Activated CD4-positive, CD25-positive, alpha-beta regulatory T cell treated with anti-CD3 and anti-CD28 coated beads, Interleukin-2, amount 50 U/mL, for 72 hours (primary cell): ENCODE results near the gene B3GAT1.

Experiments
- DNase-seq: peaks from one replicate; pipeline ENCODE4 v3.0.0; 2021

B3GAT1 gene

DNA sequence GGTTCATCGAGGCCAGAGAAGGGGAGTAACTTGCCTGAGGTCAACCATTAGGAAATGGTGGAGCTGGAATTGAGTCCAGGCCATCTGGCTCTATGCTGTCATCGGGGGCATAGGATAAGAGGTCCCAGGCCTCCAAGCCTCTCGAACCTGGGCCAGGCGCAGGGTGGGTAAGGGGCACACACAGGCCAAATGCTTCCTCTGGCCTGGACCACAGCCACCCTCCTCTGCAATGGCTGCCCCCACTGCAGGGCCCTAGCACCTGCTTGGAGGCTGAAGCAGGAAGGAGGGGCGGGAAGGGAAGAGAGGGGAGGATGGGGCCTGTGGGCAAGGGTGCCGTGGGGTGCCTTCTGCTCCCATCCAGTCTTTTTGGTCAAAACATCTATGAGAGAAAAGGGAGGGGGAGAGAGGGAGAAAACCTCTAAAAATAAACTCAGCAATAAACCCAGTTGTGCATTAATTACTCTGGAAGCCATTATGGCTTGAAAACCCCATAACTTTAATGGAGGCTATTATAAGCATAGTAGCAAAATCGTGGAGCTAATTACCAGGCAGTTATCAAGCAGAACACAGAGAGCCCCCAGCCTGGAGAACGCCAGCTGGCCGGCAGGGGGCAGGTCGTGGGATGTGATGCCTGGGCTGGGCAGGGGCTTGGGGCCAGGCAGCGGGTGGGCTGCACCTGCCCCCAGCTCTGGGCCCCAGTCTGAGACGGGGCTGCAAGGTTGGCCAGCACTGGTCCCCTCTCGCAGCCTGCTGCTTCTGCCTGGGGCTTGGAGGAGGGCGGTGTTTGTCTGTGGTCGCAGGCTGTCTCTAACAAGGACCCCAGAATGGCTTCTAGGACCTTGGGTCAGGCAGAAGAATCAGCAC, 21.1 kb downstream of the B3GAT1 start:
- DNase-seq, result no peak

DNA sequence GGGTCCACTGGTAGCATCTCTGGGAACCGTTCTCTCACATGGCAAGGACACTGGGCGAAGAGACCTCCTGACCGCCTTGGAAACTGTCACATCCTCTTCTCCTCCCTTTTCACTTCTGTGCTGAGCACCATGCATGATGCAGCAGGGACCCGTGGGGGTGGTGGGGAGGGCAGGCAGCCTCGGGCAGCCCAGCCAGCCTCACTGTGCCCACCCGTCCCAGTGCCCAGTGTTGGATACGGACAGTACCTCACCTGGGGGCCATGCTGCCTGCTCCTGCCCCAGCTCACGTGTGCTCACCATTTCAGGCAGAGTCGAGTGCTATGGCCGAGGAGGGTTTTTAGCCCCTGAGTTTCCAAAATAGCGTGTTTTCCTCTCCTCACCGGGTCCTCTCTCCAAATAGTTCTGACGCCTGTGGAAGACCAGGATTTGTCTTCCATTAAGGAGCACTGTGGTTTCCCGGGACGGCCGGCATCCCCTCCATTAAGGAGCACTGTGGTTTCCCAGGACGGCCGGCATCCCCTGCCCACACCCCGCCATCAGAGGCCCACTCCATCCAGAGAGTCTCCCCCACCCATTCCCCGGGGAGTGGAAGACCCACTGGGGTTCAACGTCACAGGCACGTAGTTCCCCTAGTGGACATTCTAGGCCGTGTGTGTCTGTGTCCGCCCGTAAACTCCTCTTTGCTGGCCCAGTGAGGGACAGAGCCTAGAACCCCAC, 22.4 kb downstream of the B3GAT1 start:
- DNase-seq, result no peak

- no peak for DNase-seq
Measured at GRCh38 chr11:134388590-134388989, 23.5 kb downstream of the B3GAT1 start.

- no peak for DNase-seq
Measured at GRCh38 chr11:134387501-134387900, 24.5 kb downstream of the B3GAT1 start.

GRCh38 chr11:134386945-134387344, 25.1 kb downstream of the B3GAT1 start:
- no peak for DNase-seq

- DNase-seq, result no peak
Measured at GRCh38 chr11:134385774-134386565, 26.1 kb downstream of the B3GAT1 start.

DNA sequence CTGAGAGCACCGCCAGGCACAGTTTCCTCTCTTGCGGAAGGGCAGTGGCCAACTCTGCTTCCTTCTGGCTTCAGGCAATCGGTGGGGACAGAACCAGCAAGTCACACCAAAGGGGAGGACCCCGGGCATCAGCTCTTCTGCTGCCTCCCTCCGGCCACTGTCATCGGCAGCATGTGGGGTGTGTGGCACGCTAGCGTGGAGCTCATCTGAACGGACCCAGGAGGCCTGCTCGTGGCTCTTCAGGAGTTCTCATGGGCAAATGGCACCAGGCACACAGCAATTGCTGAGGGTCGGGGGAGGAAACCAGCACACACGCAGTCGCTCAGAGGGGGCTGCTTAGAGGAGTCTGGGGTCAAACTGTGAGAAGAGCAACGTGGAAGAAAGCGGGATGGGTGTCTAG, 26.9 kb downstream of the B3GAT1 start:
- no peak for DNase-seq

- no peak for DNase-seq
Measured at GRCh38 chr11:134384406-134384805, 27.6 kb downstream of the B3GAT1 start.

DNA sequence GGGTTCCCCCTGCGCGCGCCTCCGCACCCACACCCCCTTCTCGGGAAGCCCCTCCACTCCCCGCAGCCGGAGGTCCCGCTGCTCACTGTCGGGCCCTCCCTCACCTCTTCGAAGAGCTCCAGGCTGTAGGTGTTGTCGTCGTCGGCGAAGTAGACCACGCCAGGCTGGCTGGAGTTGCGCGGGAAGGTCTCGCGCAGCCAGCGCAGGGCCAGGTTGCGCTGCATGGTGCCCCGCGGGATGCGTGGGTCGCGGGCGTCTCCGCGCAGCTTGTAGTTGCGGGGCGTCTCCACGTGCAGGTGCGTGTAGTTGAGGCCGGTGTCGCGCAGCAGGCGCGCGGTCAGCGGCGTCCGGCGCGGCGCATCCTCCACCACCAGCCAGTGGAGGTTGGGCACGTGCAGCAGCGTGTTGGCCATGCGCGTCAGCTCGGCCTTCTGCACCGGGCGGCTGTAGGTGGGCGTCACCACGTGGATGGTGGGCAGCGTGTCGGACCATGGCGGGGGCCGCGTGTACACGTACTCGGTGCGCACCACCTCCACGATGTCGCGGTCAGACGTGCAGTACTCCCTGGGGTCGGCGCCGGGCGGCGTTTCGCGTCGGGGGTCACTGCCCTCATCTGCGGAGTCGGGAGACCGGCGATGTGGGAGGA, 28.3 kb downstream of the B3GAT1 start:
- no peak for DNase-seq

DNA sequence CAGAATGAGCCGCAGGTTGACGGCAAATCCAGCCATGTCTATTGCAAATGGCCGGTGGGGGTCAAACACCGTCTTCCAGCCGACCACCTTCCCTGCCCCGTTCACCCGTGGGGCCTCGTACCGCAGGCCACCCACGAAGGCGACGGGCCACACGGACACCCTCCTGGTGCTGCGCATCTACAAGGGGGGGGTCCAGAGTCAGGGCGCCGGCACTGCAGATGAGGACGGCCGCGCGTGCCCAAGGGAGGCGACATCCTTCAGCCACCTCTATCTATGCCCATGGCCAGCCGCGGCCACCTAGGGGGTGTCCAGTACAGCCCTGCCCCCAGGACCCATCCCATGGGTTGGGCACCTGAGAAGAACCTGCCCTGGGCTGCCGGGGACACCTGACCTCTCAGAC, 29.2 kb downstream of the B3GAT1 start:
- DNase-seq, result no peak

- no peak for DNase-seq
Measured at GRCh38 chr11:134382257-134382656, 29.8 kb downstream of the B3GAT1 start.

GRCh38 chr11:134380785-134381184, 31.3 kb downstream of the B3GAT1 start:
- no peak for DNase-seq

DNA sequence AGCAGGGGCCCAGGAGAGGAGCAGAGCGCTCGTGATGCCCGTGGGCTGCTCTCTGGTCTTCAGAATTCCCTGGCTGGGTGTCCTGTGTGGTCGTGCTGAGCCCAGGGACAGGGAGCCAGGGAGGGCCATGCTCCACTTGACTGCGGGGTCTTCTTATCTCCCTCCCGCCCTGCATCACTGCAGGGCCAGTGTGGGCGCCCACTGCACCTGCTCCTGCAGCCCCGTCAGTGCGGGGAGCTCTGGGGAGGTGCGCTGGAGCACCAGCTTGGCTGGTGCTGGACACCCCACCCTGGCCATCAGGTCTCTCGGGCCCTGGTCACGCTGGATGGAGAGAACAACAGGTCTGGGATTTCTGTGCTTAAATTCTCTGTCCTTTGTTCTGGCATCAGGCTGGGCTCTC, 31.8 kb downstream of the B3GAT1 start:
- no peak for DNase-seq

GRCh38 chr11:134379241-134379640, 32.8 kb downstream of the B3GAT1 start:
- no peak for DNase-seq

DNA sequence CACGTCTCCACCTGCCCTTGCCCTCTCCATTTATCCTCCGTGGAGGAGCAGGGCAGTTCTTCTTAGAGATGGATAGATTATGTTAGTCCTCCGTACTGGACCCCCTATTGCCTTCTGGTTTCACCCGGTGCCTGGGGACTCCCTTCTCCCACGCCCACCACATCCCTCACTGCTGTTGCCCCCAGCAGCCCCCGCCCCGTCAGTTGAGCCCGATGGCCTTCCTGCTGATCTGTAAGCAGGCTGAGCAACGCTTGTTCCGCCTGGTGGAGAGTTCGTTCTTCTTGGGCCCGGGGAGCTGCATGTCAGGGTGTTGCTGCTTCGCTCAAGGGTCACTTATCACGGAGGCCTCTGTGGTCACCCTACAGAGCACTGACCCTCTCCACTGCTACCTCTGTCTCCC, 34.2 kb downstream of the B3GAT1 start:
- no peak for DNase-seq

DNA sequence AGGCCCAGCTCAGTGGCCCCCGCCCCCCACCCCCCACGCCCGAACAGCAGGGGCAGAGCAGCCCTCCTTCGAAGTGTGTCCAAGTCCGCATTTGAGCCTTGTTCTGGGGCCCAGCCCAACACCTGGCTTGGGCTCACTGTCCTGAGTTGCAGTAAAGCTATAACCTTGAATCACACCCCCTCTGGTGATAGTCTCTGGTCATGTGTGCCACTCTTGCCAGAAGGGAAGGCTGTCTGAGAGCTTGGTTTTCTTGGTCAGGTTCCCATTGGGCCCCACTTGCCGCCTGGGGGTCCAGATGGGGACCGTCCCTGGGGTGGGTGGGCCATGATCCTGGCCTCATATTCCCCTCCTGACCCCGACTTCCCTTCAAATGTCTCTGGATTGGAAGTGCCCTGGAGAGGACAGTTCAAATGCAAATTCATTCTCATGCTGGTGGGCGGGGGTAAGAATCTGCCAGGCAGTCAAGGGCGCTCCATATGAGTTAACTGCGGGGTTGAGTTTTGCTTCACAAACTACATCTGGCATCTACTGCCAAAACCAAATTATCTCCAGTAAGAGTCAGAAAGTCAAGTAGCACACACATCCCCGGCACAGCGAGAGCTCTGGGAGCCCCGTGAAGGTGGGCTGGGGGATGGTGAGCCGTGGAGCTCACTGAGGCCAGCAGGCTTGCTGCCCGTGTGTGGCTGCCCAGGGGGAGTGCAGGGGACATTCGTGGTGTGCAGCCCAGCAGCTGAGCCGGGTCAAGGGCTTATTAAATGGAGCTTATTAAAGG, 35.7 kb downstream of the B3GAT1 start:
- DNase-seq, result no peak

DNA sequence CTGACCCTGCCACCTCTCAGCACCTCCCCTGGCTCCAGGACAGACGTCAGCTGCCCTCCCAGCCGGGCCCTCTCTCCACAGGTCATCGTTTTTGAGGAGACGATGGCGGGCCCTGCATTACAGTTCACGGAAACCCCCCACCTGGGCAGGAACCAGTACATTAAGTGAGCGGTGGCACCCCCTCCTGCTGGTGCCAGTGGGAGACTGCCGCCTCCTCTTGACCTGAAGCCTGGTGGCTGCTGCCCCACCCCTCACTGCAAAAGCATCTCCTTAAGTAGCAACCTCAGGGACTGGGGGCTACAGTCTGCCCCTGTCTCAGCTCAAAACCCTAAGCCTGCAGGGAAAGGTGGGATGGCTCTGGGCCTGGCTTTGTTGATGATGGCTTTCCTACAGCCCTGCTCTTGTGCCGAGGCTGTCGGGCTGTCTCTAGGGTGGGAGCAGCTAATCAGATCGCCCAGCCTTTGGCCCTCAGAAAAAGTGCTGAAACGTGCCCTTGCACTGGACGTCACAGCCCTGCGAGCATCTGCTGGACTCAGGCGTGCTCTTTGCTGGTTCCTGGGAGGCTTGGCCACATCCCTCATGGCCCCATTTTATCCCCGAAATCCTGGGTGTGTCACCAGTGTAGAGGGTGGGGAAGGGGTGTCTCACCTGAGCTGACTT, 37.0 kb downstream of the B3GAT1 start:
- no peak for DNase-seq

- DNase-seq, result no peak
Measured at GRCh38 chr11:134374171-134374570, 37.9 kb downstream of the B3GAT1 start.

GRCh38 chr11:134373591-134374052, 38.4 kb downstream of the B3GAT1 start:
- DNase-seq, result no peak

DNA sequence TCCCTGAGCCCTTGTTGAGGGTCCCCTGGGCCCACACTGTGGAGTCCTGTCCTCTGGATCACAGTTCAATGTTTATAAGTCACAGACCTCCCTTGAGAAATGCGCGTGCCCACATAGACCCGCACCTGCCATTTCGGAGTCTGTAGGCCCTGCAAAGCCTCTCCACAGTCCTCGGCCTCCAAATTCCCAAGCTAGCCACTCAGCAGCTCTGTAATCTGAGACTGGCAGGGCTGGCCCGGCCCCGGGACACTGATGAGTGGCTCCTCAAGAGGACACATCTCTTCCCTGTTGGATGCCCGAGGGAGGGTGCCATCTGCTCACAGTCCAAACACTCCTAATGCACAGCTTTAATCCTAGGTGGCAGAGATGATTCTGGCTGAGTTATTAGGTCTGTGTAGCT, 39.1 kb downstream of the B3GAT1 start:
- DNase-seq, result no peak

DNA sequence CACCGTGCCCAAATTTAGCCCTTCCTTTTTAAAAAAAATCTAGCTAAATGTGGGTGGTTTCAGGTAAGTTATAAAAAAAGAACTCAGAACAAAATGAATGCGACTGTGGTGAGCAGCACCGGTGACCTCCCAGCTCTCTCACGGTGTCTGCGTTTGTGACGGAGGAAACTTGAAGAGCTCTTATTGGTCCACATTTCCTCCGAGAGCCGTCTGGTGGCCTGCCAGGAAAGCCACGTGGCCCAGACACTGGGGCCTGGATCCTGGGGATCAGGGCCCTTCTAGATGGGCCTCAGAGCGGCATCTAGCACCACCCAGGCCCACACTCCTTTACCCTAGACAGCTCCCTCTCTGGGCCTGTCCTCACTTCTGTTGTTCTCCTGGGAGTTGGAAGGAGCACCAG, 39.5 kb downstream of the B3GAT1 start:
- DNase-seq, result no peak
